Stimulated activated CD8-positive, alpha-beta memory T cell treated with anti-CD3 and anti-CD28 coated beads, Interleukin-15, amount 100 ng/mL, for 48 hours (primary cell): ENCODE results near the gene DRC7.
A peak's percentile ranks its signal among the peaks of the same experiment; 100 is the strongest.

Source experiments
- DNase-seq, 2 donors: peaks; one replicate each; pipeline ENCODE4 v3.0.0-alpha.2; 2020; ENCODE audit warnings: low read depth in 2 of 2

The DRC7 gene, protein sequence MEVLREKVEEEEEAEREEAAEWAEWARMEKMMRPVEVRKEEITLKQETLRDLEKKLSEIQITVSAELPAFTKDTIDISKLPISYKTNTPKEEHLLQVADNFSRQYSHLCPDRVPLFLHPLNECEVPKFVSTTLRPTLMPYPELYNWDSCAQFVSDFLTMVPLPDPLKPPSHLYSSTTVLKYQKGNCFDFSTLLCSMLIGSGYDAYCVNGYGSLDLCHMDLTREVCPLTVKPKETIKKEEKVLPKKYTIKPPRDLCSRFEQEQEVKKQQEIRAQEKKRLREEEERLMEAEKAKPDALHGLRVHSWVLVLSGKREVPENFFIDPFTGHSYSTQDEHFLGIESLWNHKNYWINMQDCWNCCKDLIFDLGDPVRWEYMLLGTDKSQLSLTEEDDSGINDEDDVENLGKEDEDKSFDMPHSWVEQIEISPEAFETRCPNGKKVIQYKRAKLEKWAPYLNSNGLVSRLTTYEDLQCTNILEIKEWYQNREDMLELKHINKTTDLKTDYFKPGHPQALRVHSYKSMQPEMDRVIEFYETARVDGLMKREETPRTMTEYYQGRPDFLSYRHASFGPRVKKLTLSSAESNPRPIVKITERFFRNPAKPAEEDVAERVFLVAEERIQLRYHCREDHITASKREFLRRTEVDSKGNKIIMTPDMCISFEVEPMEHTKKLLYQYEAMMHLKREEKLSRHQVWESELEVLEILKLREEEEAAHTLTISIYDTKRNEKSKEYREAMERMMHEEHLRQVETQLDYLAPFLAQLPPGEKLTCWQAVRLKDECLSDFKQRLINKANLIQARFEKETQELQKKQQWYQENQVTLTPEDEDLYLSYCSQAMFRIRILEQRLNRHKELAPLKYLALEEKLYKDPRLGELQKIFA

DNA sequence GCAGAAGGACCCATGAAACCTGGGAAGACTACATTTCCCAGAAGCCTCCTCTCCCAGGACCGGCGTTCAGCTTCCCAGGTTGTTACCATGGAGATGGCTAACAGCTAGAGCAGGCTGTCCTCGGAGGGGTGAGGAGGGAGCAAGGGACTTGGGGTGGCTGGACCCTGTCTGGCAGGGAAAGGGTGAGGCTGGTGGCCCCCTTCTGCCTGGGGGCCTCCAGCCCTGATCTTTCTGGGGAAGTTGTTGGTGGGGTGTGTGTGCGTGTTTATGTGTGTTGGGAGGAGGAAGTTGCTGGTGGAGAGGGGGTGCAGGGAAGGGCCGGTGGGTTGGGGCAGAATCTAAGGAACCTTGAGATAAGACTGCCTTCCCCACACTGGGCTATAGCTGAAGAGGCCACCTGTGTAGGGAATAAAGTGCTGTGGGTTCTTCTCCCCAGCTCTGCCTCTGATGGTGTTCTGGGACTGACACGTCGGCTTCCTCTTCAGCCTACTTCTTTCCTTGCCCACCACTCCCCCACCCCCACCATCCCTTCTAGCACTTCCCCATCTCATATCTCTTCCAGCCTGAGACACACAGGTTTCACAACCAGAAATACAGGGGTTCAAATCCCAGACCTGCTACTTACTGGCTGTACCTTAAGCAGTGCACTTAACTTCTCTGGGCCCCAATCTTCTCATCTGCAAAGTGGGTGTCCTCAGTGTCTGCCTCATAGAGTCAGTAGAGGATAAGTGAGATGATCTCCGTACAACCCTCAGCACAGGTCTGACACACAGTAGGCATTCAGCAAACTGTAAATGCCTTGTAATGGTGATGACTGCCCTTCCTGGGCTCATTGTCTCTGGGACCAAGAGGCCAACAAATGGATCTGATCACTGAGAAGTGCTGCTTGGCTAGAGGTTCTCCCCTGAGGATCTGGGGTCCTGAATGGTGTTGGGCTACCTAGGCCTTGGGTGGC, at the start of gene DRC7:
Gene DRC7, plus strand, starts transcription at position 82 of the 955 bp plus-strand sequence. CDS start 3,144 bp downstream, outside the sequence.
- peak in 1 of 2 donors; percentile 3 for DNase-seq

DNA sequence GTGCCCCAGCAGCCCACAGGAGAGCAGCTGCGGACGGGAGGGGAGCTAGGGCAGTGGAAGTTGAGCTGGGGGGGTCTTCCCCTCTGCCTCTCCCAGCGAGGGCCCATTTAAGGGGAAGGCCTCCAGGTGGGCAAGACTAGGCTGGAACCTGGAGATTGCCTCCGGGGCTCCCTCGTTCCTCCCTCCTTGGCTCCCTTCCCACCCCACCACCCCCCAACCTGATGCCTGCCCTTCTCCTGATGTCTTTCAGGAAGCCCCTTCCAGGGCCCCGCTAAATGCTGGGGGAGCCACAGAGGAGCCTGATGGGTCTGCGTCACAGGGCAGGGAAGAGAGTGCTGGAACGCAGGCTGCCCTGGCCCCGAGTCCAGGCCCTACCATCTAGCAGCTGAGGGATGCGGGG, 49.4 kb upstream of the DRC7 start:
- DNase-seq = no peak

- DNase-seq = no peak
Measured at GRCh38 chr16:57645691-57646387, 48.8 kb upstream of the DRC7 start.

DNA sequence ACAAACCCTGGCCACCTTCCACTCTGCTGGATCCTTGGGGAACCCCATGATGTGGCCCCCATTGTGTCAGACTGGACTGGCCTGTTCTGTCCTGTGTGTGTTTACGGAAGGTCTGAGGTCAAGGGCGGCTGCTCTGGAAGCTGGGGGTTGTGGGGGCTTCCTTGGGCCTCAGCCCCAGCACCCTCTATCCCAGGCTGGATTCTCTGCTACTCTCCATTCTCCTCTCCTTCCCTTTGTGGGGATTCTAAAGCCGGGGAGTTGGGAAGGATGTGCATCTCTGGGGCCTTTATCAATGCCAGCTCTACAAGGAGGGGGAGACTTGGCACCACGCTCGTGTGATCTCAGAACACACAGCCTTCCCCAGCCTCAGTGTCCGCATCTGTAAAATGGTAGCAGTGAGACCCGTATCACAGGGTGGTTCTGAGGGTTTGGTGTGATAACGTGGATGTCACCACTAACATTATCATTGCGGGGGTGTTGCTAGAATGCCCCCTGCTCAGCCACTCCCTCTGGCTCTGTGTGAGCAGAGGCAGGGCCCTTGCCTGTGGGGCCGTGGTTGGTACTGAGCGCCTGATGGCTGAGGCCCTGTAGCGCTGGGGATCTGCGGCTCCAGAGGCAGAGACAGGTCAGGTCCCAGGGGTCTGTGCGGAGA, 48.1 kb upstream of the DRC7 start:
- DNase-seq = no peak

GRCh38 chr16:57647136-57647875, 47.3 kb upstream of the DRC7 start:
- no peak for DNase-seq

GRCh38 chr16:57648125-57648524, 46.5 kb upstream of the DRC7 start:
- DNase-seq = no peak

- peak; percentile 70 to 74 for DNase-seq
Measured at GRCh38 chr16:57648581-57649442, 45.8 kb upstream of the DRC7 start.

DNA sequence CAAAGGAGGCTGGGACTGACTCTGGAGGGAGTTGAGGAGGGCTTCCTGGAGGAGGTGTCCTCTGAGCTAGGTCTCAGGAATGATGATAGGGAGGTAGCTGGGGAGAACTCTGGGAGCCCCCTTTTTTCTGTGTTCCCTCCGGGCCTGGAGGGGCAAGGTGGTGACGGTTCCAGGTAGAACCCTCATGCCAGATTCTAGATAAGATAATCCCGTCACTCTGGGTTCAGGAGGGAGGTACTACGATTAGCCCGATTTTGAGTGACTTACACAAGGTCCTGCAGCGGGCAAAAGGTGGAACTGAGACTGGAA, 45.2 kb upstream of the DRC7 start:
- no peak for DNase-seq

DNA sequence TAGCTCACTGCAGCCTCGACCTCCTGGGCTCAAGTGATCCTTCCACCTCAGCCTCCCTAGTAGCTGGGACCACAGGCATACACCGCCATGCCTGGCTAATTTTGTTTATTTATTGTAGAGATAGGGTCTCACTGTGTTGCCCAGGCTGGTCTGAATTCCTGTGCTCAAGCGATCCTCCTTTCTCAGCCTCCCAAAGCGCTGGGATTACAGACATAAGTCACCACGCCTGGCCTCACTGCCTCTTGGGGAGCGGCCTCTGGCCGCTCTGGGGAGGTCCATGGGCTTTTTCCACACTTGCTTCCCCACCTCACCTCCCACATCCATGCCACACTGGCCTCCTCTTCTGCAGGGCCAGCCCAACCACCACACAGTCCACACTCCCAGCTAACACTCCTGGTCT, 44.8 kb upstream of the DRC7 start:
- no peak for DNase-seq

DNA sequence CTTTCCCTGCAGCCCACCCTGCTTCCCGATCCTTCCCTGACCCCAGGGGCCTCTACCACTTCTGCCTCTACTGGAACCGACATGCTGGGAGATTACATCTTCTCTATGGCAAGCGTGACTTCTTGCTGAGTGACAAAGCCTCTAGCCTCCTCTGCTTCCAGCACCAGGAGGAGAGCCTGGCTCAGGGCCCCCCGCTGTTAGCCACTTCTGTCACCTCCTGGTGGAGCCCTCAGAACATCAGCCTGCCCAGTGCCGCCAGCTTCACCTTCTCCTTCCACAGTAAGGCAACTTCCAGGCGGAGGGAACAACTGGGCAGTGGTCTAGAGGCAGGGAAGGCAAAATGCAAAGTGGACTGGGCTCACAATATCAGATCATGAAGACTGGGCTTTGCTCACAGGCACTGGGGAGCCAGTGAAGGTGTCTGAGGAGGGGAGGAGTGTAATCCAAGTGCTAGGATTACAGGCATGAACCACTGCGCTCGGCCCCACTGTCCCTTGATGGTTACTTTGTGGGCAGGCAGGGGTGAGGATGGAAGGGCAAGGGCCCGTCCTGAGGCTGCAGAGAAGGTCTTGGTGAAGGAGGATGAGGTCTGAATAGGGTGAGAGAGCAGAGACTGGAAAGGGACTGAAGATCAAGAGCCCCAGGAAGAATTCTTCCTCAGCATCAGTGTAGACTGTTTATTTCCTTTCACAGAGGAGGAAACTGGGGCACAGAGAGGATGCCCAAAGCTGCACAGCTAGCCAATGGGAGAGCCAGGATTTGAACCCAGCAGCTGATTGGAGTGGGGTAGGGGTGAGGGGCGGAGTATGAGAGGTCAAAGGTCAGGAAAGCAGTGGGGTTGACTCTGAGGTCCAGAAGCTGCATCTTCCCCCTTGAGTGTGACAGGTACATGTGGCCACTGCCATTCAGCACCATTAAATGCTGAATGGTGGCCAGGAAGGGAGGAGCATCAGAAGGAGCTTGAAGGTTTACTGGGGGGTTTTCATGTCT, 43.0 kb upstream of the DRC7 start:
- no peak for DNase-seq

DNA sequence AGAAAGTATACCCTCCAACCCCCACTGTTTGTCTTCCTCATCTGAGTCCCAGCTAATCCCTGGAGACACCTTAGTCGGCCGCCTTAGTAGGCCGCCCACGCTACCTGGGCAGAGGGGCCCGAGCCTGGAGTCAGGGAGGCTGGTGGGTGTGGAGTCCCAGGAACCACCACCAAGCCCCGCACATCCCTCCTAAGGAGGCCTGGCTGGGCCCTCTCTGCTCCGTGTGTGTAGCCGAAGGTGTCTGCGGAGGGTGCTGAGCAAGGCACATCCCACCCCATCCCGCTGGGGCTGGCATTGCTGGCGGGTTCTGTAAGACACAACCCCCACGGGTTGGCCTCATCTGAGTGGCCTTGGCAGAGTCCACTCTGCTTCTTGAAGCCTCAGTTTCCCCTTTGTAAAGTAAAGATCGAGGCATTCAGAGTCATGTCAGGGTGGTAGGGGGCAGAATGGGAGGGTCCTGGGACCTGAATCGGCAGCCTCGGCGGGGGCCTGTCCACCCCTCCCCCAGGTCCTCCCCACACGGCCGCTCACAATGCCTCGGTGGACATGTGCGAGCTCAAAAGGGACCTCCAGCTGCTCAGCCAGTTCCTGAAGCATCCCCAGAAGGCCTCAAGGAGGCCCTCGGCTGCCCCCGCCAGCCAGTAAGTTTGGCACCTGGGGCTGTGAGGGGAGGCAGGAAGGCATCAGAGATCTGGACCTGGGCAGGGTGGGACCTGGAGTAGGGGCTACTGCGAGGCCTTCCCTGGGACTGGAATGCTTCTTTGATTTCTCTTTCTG, 41.7 kb upstream of the DRC7 start:
- no peak for DNase-seq

GRCh38 chr16:57653936-57654335, 40.7 kb upstream of the DRC7 start:
- DNase-seq = no peak

DNA sequence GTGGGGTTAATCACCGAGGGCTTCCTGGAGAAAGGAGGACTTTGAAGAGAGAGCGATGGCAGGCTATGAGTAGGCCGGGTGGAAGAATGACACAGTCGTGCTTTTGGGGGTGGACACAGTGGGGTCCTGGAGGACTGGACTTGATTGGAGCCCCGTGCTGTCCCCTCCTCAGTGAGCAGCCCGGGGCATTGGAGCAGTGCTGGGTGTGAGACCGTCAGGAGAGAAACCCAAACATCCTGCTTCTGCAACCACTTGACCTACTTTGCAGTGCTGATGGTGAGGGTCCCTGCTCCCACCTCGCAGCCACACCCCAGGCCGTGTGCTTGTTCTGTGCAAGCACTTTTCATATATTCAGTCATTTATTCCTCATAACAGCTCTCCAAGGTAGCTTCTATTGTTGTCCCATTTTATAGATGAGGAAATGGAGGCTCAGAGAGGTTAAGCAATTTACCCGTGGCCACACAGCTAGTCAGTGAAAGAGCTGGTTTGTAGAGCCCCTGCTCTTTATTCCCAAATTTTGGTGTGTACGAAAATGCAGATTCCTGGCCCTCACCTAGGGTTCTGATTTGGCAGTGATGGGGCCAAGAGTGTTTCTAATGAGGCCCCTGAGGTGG, 38.2 kb upstream of the DRC7 start:
- no peak for DNase-seq

GRCh38 chr16:57657228-57657627, 37.4 kb upstream of the DRC7 start:
- no peak for DNase-seq

DNA sequence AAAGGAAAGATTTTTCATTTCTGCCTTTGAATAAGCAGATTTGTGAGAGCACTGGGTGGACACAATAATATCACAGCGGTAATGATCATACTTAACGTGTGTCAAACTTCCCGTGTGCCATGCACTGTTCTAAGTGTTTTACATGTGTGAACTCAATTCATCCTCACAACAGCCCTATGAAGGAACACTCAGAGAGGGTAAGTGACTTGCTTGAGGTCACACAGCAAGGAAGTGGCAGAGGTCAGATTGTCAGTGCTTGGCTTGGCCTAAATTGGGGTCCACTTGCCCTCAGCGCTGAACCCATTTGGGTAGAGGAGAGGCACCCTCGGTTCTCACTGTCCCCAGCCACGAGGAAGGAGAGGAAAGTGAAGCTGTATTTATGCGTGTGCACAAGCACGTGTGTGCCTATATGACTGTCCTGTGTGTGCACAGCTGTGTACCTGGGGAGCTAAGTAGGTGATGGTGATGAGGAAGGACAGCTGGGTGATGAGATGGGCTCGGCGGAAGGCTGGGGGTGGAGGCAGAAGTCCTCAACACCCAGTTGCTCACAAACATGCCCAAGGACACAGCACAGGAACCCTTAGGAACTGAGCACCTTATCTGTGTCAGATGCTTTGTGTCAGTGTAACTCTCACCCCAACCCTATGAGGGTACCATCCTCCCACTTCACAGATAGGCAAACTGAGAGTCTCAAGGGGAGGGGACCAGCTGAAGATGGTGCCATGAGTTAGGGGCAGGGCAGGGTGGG, 36.3 kb upstream of the DRC7 start:
- DNase-seq = no peak
